Uterus (tissue), 2 donors: Measurements from ENCODE around the gene KRTAP9-3.

ENCODE experiments used
- CTCF ChIP-seq, 4 experiments: fragments of 200-600 bp in 2 of 4; fragments of 450-650 bp in 2 of 4; sonication (generic) in 2 of 4; IDR thresholded peaks; one replicate each; pipeline ENCODE4 v1.5.1; 2016 to 2019; ENCODE audit warnings: antibody characterized with exemption in 4 of 4, mild to moderate bottlenecking in 2 of 4, moderate library complexity in 1 of 4
- POLR2A ChIP-seq, 2 donors: fragments of 450-650 bp; IDR thresholded peaks; one replicate each; pipeline ENCODE4 v1.6.1; 2016; ENCODE audit warnings: antibody characterized with exemption in 2 of 2, mild to moderate bottlenecking in 1 of 2, moderate library complexity in 1 of 2

GRCh38 chr17:41278176-41278955 lies 46.1 kb downstream of the KRTAP9-3 start:
- TF ChIP-seq CTCF (IDR thresholded peaks at IDR 0.05) (no peak), POLR2A (IDR thresholded peaks at IDR 0.05) (no peak)
